Esophagus squamous epithelium (tissue), 5 donors: ENCODE measurements around the gene NHLH2. TPM values are rescaled to one million over a fixed set of nuclear protein-coding genes. Genes with fewer than 3 reads are reported as not detected.

ENCODE experiments used
- DNase-seq: peaks from one replicate; lab custom pipeline; 2025; lab: John Stamatoyannopoulos, UW
- H3K27ac ChIP-seq, 4 donors: fragments of 200-600 bp; sonication (generic); one replicate each; pipeline ENCODE4 v1.5.1; 2016 to 2019; ENCODE audit warnings: mild to moderate bottlenecking in 1 of 4
- H3K27me3 ChIP-seq, 4 donors: fragments of 200-600 bp; sonication (generic); 1 replicate in 3 of 4; 2 replicates in 1 of 4; pipeline versions ENCODE4 v1.5.1 to v1.6.0; 2017 to 2021; ENCODE audit warnings: antibody characterized with exemption in 1 of 4
- H3K36me3 ChIP-seq, 3 donors: fragments of 200-600 bp; sonication (generic); one replicate each; pipeline ENCODE4 v1.5.1; 2016 to 2019
- H3K4me1 ChIP-seq, 3 donors: fragments of 200-600 bp; sonication (generic); one replicate each; pipeline ENCODE4 v1.5.1; 2017 to 2019
- H3K4me3 ChIP-seq, 4 donors: fragments of 200-600 bp; sonication (generic); 1 replicate in 3 of 4; 2 replicates in 1 of 4; pipeline ENCODE4 v1.5.1; 2016 to 2019; ENCODE audit warnings: mild to moderate bottlenecking in 2 of 4, moderate library complexity in 1 of 4
- H3K9me3 ChIP-seq, 3 donors: fragments of 200-600 bp; sonication (generic); one replicate each; pipeline ENCODE4 v1.5.1; 2016 to 2019
- POLR2A ChIP-seq, 4 donors: fragments of 450-650 bp; IDR thresholded peaks; one replicate each; pipeline ENCODE4 v1.6.1; 2017; ENCODE audit warnings: antibody characterized with exemption in 4 of 4, mild to moderate bottlenecking in 4 of 4, moderate library complexity in 3 of 4
- WGBS, 2 donors: methylation state at CpG; one replicate each; pipeline ENCODE4 v1.1.5; 2018; 5-methylcytosine and 5-hydroxymethylcytosine counted together
- intact Hi-C: fragments of 100-400 bp; cut with DNase I; formaldehyde crosslinking; loops from one replicate; pipeline ENCODE4 v1.15.0; 2022
- total RNA-seq, 4 donors: library from RNA; depleted of rRNA; stranded (reverse); fragments of >200 nt; gene quantifications; one replicate each; pipeline ENCODE4 v1.1.0, GENCODE V29; 2016
- TF ChIP-seq, protein P1 (sequence below), 6 experiments: fragments of 450-650 bp in 4 of 6; fragments of 200-600 bp in 2 of 6; sonication (generic) in 2 of 6; IDR thresholded peaks; one replicate each; pipeline ENCODE4 v1.5.1; 2016 to 2019; ENCODE audit warnings: antibody characterized with exemption in 6 of 6, mild to moderate bottlenecking in 4 of 6, moderate library complexity in 4 of 6
- donor health status: DM: yes; HTN: yes; CAD: no.

Gene NHLH2
- total RNA-seq, 4 donors from 2014 or later, result 1.6 to 2.7 (median 2.5) TPM

DNA sequence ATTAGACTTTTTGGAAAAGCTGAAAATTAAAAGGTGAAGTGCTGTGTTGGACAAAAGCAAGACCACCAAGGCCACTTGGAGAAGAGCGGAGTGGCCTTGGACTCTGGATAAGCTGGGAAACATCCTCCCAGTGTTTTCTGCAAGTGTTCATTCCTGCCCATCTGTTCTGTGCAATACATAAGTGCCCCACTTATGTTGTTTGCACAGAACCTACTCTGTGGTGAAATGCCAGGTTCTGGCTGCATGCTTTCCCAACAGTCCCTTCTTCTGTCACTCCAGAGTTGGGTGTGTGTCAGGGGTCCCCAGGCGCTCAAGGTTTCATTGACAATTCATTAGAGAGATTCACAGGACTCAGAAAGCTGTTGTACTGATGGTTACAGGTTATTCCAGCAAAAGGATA is 30.3 kb downstream of the NHLH2 start:
- WGBS, 2 donors, result 91 to 100% methylated on average over 1 to 2 of the region's 2 CpGs
- H3K27ac ChIP-seq, result peak overlapping the region in 1 of 4 donors; percentile 61
- intact Hi-C loops, result no loop called here
- no peaks in the 10 kb centered on the region for H3K27me3 ChIP-seq
- no peaks in the 10 kb centered on the region for H3K9me3 ChIP-seq
- H3K4me1 ChIP-seq, result peaks cover 11 to 49% (median 11%) of the 10 kb centered on the region in 3 donors
- DNase-seq, result no peak
- H3K36me3 ChIP-seq, result no peaks in the 10 kb centered on the region
- TF ChIP-seq, protein P1, sequence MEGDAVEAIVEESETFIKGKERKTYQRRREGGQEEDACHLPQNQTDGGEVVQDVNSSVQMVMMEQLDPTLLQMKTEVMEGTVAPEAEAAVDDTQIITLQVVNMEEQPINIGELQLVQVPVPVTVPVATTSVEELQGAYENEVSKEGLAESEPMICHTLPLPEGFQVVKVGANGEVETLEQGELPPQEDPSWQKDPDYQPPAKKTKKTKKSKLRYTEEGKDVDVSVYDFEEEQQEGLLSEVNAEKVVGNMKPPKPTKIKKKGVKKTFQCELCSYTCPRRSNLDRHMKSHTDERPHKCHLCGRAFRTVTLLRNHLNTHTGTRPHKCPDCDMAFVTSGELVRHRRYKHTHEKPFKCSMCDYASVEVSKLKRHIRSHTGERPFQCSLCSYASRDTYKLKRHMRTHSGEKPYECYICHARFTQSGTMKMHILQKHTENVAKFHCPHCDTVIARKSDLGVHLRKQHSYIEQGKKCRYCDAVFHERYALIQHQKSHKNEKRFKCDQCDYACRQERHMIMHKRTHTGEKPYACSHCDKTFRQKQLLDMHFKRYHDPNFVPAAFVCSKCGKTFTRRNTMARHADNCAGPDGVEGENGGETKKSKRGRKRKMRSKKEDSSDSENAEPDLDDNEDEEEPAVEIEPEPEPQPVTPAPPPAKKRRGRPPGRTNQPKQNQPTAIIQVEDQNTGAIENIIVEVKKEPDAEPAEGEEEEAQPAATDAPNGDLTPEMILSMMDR (IDR thresholded peaks at IDR 0.05), result no peak
- TF ChIP-seq POLR2A (IDR thresholded peaks at IDR 0.05), result no peak
- no peak overlapping the region for H3K4me3 ChIP-seq

DNA sequence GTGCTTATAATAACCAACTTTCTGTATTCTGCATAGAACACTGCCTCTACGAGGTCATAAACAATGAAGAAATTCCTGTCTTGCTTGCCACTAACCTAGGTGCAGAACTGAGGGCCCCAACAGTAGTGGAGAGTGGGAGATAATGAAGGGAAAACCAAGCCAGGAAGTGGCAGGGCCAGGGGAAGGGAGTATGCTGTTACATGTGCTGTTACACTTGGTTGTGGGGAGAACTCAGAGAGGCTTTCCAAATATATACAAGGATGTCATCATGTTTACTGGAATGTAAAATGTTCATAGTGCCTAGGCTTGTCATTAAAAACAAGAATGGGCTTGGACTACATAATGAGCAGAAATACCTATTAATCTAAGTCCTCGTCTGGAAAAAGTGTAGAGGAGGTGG is 31.1 kb downstream of the NHLH2 start:
- Histone ChIP-seq H3K36me3 (no peaks in the 10 kb centered on the region), H3K27me3 (no peaks in the 10 kb centered on the region), H3K27ac (no peak overlapping the region), H3K4me1 (peaks cover 4 to 41% (median 5%) of the 10 kb centered on the region in 3 donors), H3K9me3 (no peaks in the 10 kb centered on the region), H3K4me3 (no peak overlapping the region)
- intact Hi-C loops, result loop anchor here (5.0 kb wide), 1 partner anchor 167 kb away; the partner anchor contains the start of gene SLC22A15
- no peak for DNase-seq
- 40 to 49% methylated on average over 2 of the region's 2 CpGs for WGBS, 2 donors
- TF ChIP-seq POLR2A (IDR thresholded peaks at IDR 0.05), result no peak
- TF ChIP-seq, protein P1 (IDR thresholded peaks at IDR 0.05), result no peak

DNA sequence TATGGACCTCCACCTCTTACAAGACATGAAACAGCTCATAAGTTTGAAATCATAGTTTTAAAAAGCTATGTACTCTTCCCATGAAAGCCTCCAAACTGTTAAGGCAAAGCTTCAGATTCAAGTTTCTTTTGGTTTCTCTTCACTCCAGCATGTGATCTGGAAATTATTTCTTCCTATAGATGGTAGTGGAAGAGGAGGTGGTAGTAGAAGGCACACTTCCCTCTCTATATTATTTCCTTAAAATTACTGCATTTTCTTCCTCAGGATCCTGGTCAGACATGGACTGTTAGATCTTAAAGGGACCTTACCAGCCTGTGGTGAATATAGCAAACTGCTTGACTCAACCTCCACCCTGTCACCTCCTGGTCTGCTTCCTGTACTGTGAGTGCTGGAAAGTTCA is 31.9 kb downstream of the NHLH2 start:
- TF ChIP-seq POLR2A (IDR thresholded peaks at IDR 0.05), result no peak
- TF ChIP-seq, protein P1 (IDR thresholded peaks at IDR 0.05), result no peak
- Histone ChIP-seq H3K27me3 (no peaks in the 10 kb centered on the region), H3K27ac (no peak overlapping the region), H3K36me3 (no peaks in the 10 kb centered on the region), H3K4me1 (peaks cover 3 to 34% (median 4%) of the 10 kb centered on the region in 3 donors), H3K9me3 (no peaks in the 10 kb centered on the region), H3K4me3 (no peak overlapping the region)
- intact Hi-C loops, result loop anchor here (5.0 kb wide), 1 partner anchor 168 kb away; the partner anchor contains the start of gene SLC22A15
- DNase-seq, result no peak

DNA sequence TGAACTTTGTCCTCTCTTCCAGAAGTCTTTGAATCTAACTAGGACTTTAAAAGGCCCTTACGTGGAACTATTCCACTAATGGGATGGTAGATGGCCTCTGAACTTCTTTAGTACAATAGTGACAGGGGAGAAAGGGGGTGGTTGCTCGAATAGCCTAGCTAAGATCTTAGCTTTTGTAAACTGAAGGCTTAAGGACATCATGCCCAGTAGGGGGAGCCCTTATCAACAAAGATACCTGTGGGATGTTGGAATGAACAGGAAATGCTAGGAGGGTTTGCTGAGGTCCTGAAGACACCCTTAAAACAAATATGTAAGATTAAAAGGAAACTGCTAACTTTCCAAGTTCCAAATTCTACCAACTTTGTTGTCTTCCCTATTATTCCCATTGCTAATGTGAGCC is 33.2 kb downstream of the NHLH2 start:
- no peak for TF ChIP-seq POLR2A (IDR thresholded peaks at IDR 0.05)
- TF ChIP-seq, protein P1 (IDR thresholded peaks at IDR 0.05), result peak; percentile 35 to 80 (median 76)
- DNase-seq, result no peak
- Histone ChIP-seq H3K27me3 (no peaks in the 10 kb centered on the region), H3K9me3 (no peaks in the 10 kb centered on the region), H3K4me3 (no peak overlapping the region), H3K27ac (no peak overlapping the region), H3K36me3 (no peaks in the 10 kb centered on the region), H3K4me1 (peaks cover 0 to 26% (median 4%) of the 10 kb centered on the region in 3 donors)
- WGBS, 2 donors, result 0 to 4% methylated on average over 2 of the region's 2 CpGs
- intact Hi-C loops, result loop anchor here (5.0 kb wide), 1 partner anchor 170 kb away; the partner anchor contains the start of gene SLC22A15

DNA sequence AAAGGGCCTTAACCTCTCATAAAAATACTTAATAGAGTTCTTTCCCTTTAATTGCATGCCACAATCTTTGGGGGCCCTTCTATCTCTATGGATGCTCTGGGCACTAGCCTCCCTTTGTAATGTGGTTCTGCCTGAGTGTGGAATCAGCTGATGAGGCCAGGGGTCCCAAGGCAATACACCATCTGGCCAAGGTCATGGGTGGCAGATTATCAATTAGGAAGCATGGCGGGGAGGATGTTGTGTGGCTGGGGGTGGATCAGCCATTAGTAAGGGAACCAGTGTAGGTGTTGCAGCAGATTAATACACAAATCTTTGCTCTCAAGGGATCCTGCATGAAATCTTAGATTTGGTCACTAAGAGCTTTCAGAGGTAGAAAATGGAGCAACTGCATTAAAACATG is 35.3 kb downstream of the NHLH2 start:
- WGBS, 2 donors, result 89% methylated on average over 1 of the region's 1 CpG; no CpG with 5 or more reads in 1 of the 2 donors
- Histone ChIP-seq H3K9me3 (no peaks in the 10 kb centered on the region), H3K27me3 (no peaks in the 10 kb centered on the region), H3K4me1 (peaks cover 0 to 12% (median 4%) of the 10 kb centered on the region in 3 donors), H3K27ac (no peak overlapping the region), H3K36me3 (no peaks in the 10 kb centered on the region), H3K4me3 (no peak overlapping the region)
- no peak for DNase-seq
- TF ChIP-seq POLR2A (IDR thresholded peaks at IDR 0.05), result no peak
- TF ChIP-seq, protein P1 (IDR thresholded peaks at IDR 0.05), result no peak
- intact Hi-C loops, result loop anchor here (5.0 kb wide), 1 partner anchor 172 kb away; the partner anchor contains the start of gene SLC22A15
